Tibial nerve (tissue), 4 donors: Measurements from ENCODE around the gene VSIG10L2. TPM values are rescaled to one million over a fixed set of nuclear protein-coding genes. Genes with fewer than 3 reads are reported as not detected.
"Not testable (repeated sequence)": the region's sequence is repeated elsewhere in the genome, so short reads cannot be mapped to it uniquely, and the experiment has no call there.

Source experiments
- DNase-seq, 2 donors: peaks; one replicate each; pipeline ENCODE4 v3.0.0-alpha.2; 2019; ENCODE audit warnings: low spot score in 2 of 2
- H3K27ac ChIP-seq, 4 donors: fragments of 200-600 bp; sonication (generic) in 3 of 4; one replicate each; pipeline ENCODE4 v1.5.1; 2017 to 2019; ENCODE audit warnings: mild to moderate bottlenecking in 1 of 4
- H3K27me3 ChIP-seq, 2 donors: fragments of 200-600 bp; sonication (generic) in 1 of 2; one replicate each; pipeline versions ENCODE4 v1.5.1 to v1.6.0; 2017 to 2019
- H3K36me3 ChIP-seq, 3 donors: fragments of 200-600 bp; sonication (generic); one replicate each; pipeline ENCODE4 v1.5.1; 2018 to 2019
- H3K4me1 ChIP-seq, 4 donors: fragments of 200-600 bp; sonication (generic) in 3 of 4; one replicate each; pipeline ENCODE4 v1.5.1; 2017 to 2019
- H3K4me3 ChIP-seq, 4 donors: fragments of 200-600 bp; sonication (generic) in 3 of 4; one replicate each; pipeline ENCODE4 v1.5.1; 2017 to 2019; ENCODE audit warnings: mild to moderate bottlenecking in 1 of 4, moderate library complexity in 1 of 4
- H3K9me3 ChIP-seq, 4 donors: fragments of 200-600 bp; sonication (generic) in 3 of 4; one replicate each; pipeline ENCODE4 v1.5.1; 2017 to 2019
- CTCF ChIP-seq, 5 experiments: fragments of 200-600 bp in 3 of 5; fragments of 450-650 bp in 2 of 5; sonication (generic) in 3 of 5; IDR thresholded peaks; one replicate each; pipeline ENCODE4 v1.5.1; 2016 to 2019; ENCODE audit warnings: antibody characterized with exemption in 5 of 5, mild to moderate bottlenecking in 3 of 5, moderate library complexity in 2 of 5
- EP300 ChIP-seq, 2 donors: sonication (generic); formaldehyde crosslinking; IDR thresholded peaks; one replicate each; pipeline ENCODE4 v1.6.1; 2017; ENCODE audit warnings: antibody characterized with exemption in 2 of 2, mild to moderate bottlenecking in 1 of 2
- POLR2A ChIP-seq, 2 donors: fragments of 450-650 bp; IDR thresholded peaks; one replicate each; pipeline ENCODE4 v1.6.1; 2017; ENCODE audit warnings: antibody characterized with exemption in 2 of 2, mild to moderate bottlenecking in 2 of 2, moderate library complexity in 2 of 2
- WGBS, 2 donors: methylation state at CpG; one replicate each; pipeline ENCODE4 v1.1.5; 2018; 5-methylcytosine and 5-hydroxymethylcytosine counted together
- total RNA-seq, 4 donors: library from RNA; depleted of rRNA; stranded (reverse); fragments of >200 nt; gene quantifications; one replicate each; pipeline ENCODE4 v1.1.0, GENCODE V29; 2016

The VSIG10L2 gene
- total RNA-seq, 4 donors from 2014 or later: not detected

- H3K9me3 ChIP-seq: no peaks in the 10 kb centered on the region
- H3K27ac ChIP-seq: no peak overlapping the region
- no peak for DNase-seq
- H3K27me3 ChIP-seq: no peaks in the 10 kb centered on the region
- peaks cover 0 to 15% (median 0%) of the 10 kb centered on the region in 3 donors for H3K36me3 ChIP-seq
- WGBS, 2 donors: 51 to 55% methylated on average over 6 of the region's 6 CpGs
- no peak for TF ChIP-seq EP300 (IDR thresholded peaks at IDR 0.05)
- TF ChIP-seq POLR2A (IDR thresholded peaks at IDR 0.05): no peak
- TF ChIP-seq CTCF (IDR thresholded peaks at IDR 0.05): no peak
- H3K4me1 ChIP-seq: peaks cover 0 to 16% (median 2%) of the 10 kb centered on the region in 4 donors
- H3K4me3 ChIP-seq: no peak overlapping the region
Observed at GRCh38 chr11:125978181-125978716, 32.4 kb downstream of the VSIG10L2 start.

- Histone ChIP-seq H3K36me3 (peaks cover 0 to 20% (median 0%) of the 10 kb centered on the region in 3 donors), H3K27ac (no peak overlapping the region), H3K9me3 (no peaks in the 10 kb centered on the region), H3K27me3 (no peaks in the 10 kb centered on the region), H3K4me1 (peaks cover 0 to 16% (median 2%) of the 10 kb centered on the region in 4 donors), H3K4me3 (no peak overlapping the region)
- 63 to 68% methylated on average over 3 of the region's 3 CpGs for WGBS, 2 donors
- no peak for DNase-seq
- no peak for TF ChIP-seq EP300 (IDR thresholded peaks at IDR 0.05)
- no peak for TF ChIP-seq POLR2A (IDR thresholded peaks at IDR 0.05)
- no peak for TF ChIP-seq CTCF (IDR thresholded peaks at IDR 0.05)
Observed at GRCh38 chr11:125978778-125979407, 33.0 kb downstream of the VSIG10L2 start.

- Histone ChIP-seq H3K27me3 (no peaks in the 10 kb centered on the region), H3K36me3 (peaks cover 0 to 20% (median 0%) of the 10 kb centered on the region in 3 donors), H3K9me3 (no peaks in the 10 kb centered on the region), H3K27ac (no peak overlapping the region), H3K4me1 (peaks cover 0 to 16% (median 2%) of the 10 kb centered on the region in 4 donors), H3K4me3 (no peak overlapping the region)
- no peak for TF ChIP-seq EP300 (IDR thresholded peaks at IDR 0.05)
- no peak for TF ChIP-seq POLR2A (IDR thresholded peaks at IDR 0.05)
- no peak for TF ChIP-seq CTCF (IDR thresholded peaks at IDR 0.05)
- WGBS, 2 donors: 85 to 88% methylated on average over 3 of the region's 3 CpGs
- DNase-seq: no peak
Observed at GRCh38 chr11:125979511-125979910, 33.7 kb downstream of the VSIG10L2 start.

- no peak overlapping the region for H3K27ac ChIP-seq
- no peak overlapping the region for H3K4me3 ChIP-seq
- DNase-seq: no peak
- WGBS, 2 donors: 86% methylated on average over 8 of the region's 8 CpGs
- TF ChIP-seq EP300 (IDR thresholded peaks at IDR 0.05) (no peak), POLR2A (IDR thresholded peaks at IDR 0.05) (no peak), CTCF (IDR thresholded peaks at IDR 0.05) (no peak)
- H3K36me3 ChIP-seq: peaks cover 0 to 20% (median 0%) of the 10 kb centered on the region in 3 donors
- H3K4me1 ChIP-seq: peaks cover 0 to 16% (median 2%) of the 10 kb centered on the region in 4 donors
- H3K9me3 ChIP-seq: no peaks in the 10 kb centered on the region
- H3K27me3 ChIP-seq: no peaks in the 10 kb centered on the region
Observed at GRCh38 chr11:125980436-125980835, 34.6 kb downstream of the VSIG10L2 start.

GRCh38 chr11:125982348-125982730, 36.5 kb downstream of the VSIG10L2 start:
- Histone ChIP-seq H3K27me3 (no peaks in the 10 kb centered on the region), H3K27ac (no peak overlapping the region), H3K36me3 (peaks cover 0 to 27% (median 0%) of the 10 kb centered on the region in 3 donors), H3K9me3 (no peaks in the 10 kb centered on the region), H3K4me1 (peaks cover 0 to 16% (median 2%) of the 10 kb centered on the region in 4 donors), H3K4me3 (no peak overlapping the region)
- 97 to 98% methylated on average over 3 of the region's 3 CpGs for WGBS, 2 donors
- DNase-seq: no peak
- TF ChIP-seq CTCF (IDR thresholded peaks at IDR 0.05): no peak
- no peak for TF ChIP-seq POLR2A (IDR thresholded peaks at IDR 0.05)
- TF ChIP-seq EP300 (IDR thresholded peaks at IDR 0.05): no peak

GRCh38 chr11:125985956-125986355, 40.1 kb downstream of the VSIG10L2 start:
- H3K4me3 ChIP-seq, H3K27me3 ChIP-seq, H3K4me1 ChIP-seq, H3K27ac ChIP-seq, H3K9me3 ChIP-seq, DNase-seq: not testable (repeated sequence)
- peaks cover 0 to 27% (median 0%) of the 10 kb centered on the region in 3 donors for H3K36me3 ChIP-seq
- 96 to 98% methylated on average over 6 of the region's 6 CpGs for WGBS, 2 donors
